ENCODE results near the gene FHOD3. TPM values are rescaled to one million over a fixed set of nuclear protein-coding genes. Genes with fewer than 3 reads are reported as not detected.

FHOD3 gene
- polyA plus RNA-seq, 3 donors = 0.89 to 7.6 (median 2.9) TPM

GRCh38 chr18:36600548-36600947 lies 303.0 kb downstream of the FHOD3 start:
- WGBS, 3 donors = 69 to 84% (median 78%) methylated on average over 3 of the region's 3 CpGs
- no peak overlapping the region for H3K27ac ChIP-seq (ENCODE audit: low read depth, low read length)

DNA sequence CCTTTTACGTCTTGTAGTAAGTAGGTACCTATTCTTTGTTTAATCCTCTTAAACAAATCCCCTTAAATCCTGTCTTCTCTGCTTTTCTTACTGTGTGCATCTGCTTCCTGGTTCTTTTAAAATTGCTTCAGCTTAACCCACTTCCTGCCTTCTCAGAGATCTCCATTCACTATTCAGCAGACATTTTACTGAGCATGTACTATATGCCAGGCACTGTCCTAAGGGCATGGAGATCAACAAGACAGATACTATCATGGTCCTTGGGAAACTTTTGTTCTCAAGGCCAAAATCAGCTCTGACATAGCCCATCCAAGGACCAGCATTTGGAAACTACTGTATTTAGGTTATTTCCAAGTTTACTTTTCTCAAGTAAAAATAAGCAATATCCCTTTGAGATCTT lies 303.8 kb downstream of the FHOD3 start:
- 88 to 92% (median 90%) methylated on average over 1 of the region's 1 CpG for WGBS, 3 donors
- H3K27ac ChIP-seq (ENCODE audit: low read depth, low read length) = no peak overlapping the region

GRCh38 chr18:36602071-36602470 lies 304.6 kb downstream of the FHOD3 start:
- 92 to 95% (median 94%) methylated on average over 2 of the region's 2 CpGs for WGBS, 3 donors
- no peak overlapping the region for H3K27ac ChIP-seq (ENCODE audit: low read depth, low read length)

GRCh38 chr18:36602620-36603019 lies 305.1 kb downstream of the FHOD3 start:
- 75 to 81% (median 80%) methylated on average over 4 of the region's 4 CpGs for WGBS, 3 donors
- H3K27ac ChIP-seq (ENCODE audit: low read depth, low read length) = no peak overlapping the region

DNA sequence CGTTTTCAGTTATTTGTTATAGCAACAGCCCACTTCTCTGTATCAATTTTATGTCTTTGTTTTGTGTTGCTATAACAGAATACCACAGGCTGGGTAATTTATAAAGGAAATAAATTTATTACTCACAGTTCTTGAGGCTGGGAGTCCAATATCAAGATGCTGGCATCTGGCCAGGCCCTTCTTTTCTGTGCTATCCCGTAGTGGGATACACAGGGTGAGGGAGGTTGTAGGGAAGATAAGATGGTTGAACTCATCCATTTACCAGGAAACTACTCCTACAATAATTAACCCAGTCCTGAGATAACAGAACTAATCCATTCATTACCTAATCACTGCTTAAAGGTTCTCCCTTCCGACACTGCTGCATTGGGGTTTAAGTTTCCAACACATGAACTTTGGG lies 310.6 kb downstream of the FHOD3 start:
- 40 to 66% (median 66%) methylated on average over 3 of the region's 3 CpGs for WGBS, 3 donors
- H3K27ac ChIP-seq (ENCODE audit: low read depth, low read length) = no peak overlapping the region

DNA sequence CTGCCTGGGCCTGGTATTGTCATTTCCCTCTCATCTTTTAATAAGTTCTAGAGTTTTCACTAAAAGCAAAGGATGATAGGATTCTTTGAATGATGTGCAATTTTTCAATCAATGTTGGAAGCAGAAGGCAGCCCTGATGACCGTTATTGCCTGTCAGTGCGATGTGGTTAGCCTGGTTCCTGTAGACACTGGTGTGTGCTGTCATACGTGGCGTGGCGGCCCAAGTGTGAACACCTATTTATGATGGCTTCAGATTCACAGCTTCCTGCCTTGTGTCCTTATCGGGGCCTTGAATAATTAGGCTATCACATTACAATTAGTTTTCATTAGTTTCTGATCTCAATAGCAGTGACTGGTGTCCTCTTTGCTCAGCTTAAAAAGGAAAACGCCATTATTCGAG lies 312.7 kb downstream of the FHOD3 start:
- WGBS, 3 donors = 88 to 95% (median 92%) methylated on average over 8 of the region's 8 CpGs
- H3K27ac ChIP-seq (ENCODE audit: low read depth, low read length) = no peak overlapping the region

GRCh38 chr18:36610661-36611060 lies 313.1 kb downstream of the FHOD3 start:
- H3K27ac ChIP-seq (ENCODE audit: low read depth, low read length) = no peak overlapping the region
- 63 to 76% (median 73%) methylated on average over 2 of the region's 2 CpGs for WGBS, 3 donors

GRCh38 chr18:36613069-36613468 lies 315.6 kb downstream of the FHOD3 start:
- H3K27ac ChIP-seq (ENCODE audit: low read depth, low read length) = no peak overlapping the region
- WGBS, 3 donors = 94 to 97% (median 95%) methylated on average over 6 of the region's 6 CpGs

DNA sequence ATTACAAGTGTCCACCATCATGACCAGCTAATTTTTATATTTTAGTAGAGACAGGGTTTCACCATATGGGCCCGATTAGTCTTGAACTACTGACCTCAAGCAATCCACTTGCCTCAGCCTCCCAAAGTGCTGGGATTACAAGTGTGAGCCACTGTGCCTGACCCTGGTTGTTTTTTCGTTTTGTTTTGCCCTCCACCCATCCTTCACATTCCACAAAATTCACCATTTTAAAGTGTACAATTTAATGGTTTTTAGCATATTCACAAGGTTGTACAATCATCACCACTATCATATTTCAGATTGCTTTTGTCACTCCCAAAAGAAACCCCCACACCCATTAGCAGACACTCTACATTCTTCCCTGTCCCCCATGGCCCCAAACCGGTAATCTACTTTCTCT lies 316.3 kb downstream of the FHOD3 start:
- no peak overlapping the region for H3K27ac ChIP-seq (ENCODE audit: low read depth, low read length)
- WGBS, 3 donors = 77 to 88% (median 86%) methylated on average over 3 of the region's 3 CpGs

GRCh38 chr18:36620788-36621187 lies 323.3 kb downstream of the FHOD3 start:
- no peak overlapping the region for H3K27ac ChIP-seq (ENCODE audit: low read depth, low read length)
- 38 to 47% (median 41%) methylated on average over 2 of the region's 2 CpGs for WGBS, 3 donors

GRCh38 chr18:36622610-36623009 lies 325.1 kb downstream of the FHOD3 start:
- 86 to 92% (median 88%) methylated on average over 5 of the region's 5 CpGs for WGBS, 3 donors
- H3K27ac ChIP-seq (ENCODE audit: low read depth, low read length) = no peak overlapping the region

GRCh38 chr18:36623091-36623490 lies 325.6 kb downstream of the FHOD3 start:
- WGBS, 3 donors = 53 to 79% (median 76%) methylated on average over 1 of the region's 1 CpG
- H3K27ac ChIP-seq (ENCODE audit: low read depth, low read length) = no peak overlapping the region

DNA sequence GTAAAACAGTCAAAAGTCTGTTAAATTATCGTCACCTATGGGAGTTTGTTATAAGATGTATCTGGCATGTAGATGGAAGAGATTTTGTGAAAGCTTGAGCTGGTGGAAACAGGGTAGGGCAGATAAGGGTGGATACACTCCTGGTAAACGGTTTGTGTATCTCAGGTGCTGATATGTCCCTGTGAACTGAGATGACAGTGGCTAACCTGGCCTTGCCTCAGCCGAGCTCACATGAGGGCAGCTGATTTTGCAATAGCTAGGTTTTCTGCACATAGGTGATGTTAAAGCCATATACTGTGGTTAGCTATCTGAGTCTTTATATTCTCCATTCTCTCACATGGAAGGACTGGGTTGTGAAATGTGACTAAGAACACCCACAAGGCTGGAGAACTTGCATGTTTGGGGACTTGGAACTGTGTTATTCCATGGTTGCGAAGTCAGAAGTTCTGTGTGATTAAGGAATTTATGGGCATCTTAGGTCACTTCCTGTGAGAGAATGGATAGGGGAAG lies 326.2 kb downstream of the FHOD3 start:
- no peak overlapping the region for H3K27ac ChIP-seq (ENCODE audit: low read depth, low read length)
- 64 to 76% (median 75%) methylated on average over 4 of the region's 4 CpGs for WGBS, 3 donors

DNA sequence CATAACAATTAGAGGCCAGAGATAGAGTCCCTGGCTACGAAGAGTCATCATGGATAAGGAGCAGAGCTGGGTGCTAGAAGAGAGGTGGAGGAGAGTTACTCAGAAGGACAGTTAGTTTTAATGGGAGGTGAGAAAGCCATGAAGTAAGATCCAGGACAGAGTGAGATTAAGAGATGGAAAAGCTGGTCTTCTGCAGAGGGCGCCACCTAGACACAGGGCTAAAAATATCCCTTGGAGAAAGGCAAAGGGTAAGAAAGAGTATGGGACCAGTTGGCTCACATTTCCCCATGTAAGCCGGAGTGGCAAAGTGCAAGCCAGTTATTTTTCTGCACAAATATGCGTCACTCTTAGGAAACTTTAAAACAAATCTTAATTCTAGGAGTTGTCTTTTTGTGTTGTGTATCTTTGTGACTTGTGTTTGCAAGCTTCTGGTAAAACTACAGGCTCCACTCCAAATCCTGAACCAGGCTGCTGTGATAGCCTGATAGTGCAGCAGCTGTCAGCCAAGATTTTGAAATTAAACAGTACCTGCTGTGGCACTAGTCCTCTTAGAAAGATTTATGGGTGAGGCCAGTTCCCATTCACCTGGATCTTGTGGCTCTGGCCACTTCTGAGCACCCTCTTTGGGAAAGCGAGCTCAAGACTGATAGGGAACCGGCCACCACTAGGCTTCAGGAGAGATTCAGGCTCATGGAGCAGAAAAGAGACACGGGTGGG lies 327.1 kb downstream of the FHOD3 start:
- WGBS, 3 donors = 88 to 93% (median 89%) methylated on average over 7 of the region's 7 CpGs
- no peak overlapping the region for H3K27ac ChIP-seq (ENCODE audit: low read depth, low read length)

GRCh38 chr18:36625386-36625785 lies 327.9 kb downstream of the FHOD3 start:
- 94 to 95% (median 94%) methylated on average over 19 of the region's 19 CpGs for WGBS, 3 donors

DNA sequence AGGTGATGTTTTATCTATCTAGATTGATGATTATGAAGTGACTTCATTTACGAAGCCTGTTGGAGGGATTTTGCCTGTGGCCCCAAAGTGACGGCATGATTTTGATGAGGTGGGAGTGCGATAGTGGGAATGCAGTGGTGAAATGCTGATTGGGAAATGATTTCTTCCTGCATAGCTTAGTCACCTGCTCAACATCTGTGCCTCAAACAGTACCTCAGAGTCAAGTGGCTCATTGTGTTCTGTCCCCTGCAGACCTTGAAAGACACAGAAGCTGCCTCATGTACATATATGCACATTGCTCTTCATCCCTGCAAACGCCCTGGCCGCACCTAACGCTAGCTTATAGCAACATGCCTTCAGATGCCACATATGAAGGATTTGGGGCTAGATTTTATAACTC lies 330.1 kb downstream of the FHOD3 start:
- H3K27ac ChIP-seq (ENCODE audit: low read depth, low read length) = no peak overlapping the region
- WGBS, 3 donors = 93 to 94% (median 93%) methylated on average over 6 of the region's 6 CpGs

More at GRCh38 chr18:36625386-36625785, 327.9 kb downstream of the FHOD3 start:
- no peak overlapping the region for H3K27ac ChIP-seq (ENCODE audit: low read depth, low read length)

GRCh38 chr18:36628435-36629137 lies 331.1 kb downstream of the FHOD3 start:
- no peak overlapping the region for H3K27ac ChIP-seq (ENCODE audit: low read depth, low read length)
- 21 to 45% (median 27%) methylated on average over 2 of the region's 2 CpGs for WGBS, 3 donors

DNA sequence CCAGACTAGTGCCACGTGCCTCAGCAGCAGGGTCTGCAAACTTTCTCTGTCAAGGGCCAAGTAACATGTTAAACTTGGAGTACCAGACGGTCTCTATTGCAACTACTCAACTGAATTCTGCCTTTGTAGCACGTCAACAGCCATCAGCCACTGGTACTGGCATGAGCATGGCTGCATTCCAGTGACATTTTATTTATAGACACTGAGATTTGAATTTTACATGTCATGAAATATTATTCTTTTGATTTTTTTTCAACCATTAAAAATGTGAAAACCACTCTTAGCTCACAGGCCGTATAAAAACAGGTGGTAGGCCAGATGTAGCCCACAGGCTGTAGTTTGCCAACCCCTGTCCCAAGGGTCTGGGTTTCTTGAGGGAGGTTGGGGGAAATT lies 331.6 kb downstream of the FHOD3 start:
- H3K27ac ChIP-seq (ENCODE audit: low read depth, low read length) = no peak overlapping the region
- 67 to 85% (median 77%) methylated on average over 4 of the region's 4 CpGs for whole genome bisulfite sequencing, 3 donors

DNA sequence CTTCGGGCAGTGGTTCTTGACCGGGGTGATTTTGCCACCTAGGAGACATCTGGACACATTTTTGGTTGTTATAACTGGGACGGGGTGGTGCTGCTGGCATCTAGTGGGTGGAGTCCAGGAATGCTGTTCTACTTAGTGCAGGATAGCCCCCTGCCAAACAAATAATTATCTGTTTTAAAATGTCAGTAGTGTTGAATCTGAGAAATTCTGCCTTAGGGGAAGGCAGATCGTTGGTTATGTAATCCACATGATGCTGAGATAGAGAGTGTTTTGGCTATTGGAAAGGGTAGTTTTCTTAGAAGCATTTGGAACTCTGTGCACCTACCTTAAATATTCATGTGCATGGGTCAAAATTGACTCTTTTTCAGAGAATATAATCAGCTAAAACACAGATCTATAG lies 332.3 kb downstream of the FHOD3 start:
- no peak overlapping the region for H3K27ac ChIP-seq (ENCODE audit: low read depth, low read length)
- WGBS, 3 donors = 80 to 87% (median 84%) methylated on average over 4 of the region's 4 CpGs

GRCh38 chr18:36630917-36631316 lies 333.4 kb downstream of the FHOD3 start:
- WGBS, 3 donors = 80 to 87% (median 86%) methylated on average over 2 of the region's 2 CpGs
- no peak overlapping the region for H3K27ac ChIP-seq (ENCODE audit: low read depth, low read length)

All from adipose tissue (tissue), 3 donors.